OCI-LY7 (cell line): ENCODE measurements around the gene MBTPS1.

Experiments
- CTCF ChIP-seq: fragments of 200-600 bp; sonication (generic); conservative IDR thresholded peaks from 2 replicates; pipeline ENCODE4 v1.5.1; 2014; ENCODE audit warnings: mild to moderate bottlenecking, antibody characterized with exemption, low read length, moderate library complexity, mixed read lengths
- EZH2phosphoT487 ChIP-seq: fragments of 200-600 bp; sonication (generic); IDR thresholded peaks from 2 replicates; pipeline ENCODE4 v1.6.1; 2018; ENCODE audit warnings: low read depth, borderline replicate concordance, mild to moderate bottlenecking, mixed run types, antibody characterized with exemption, low read length, moderate library complexity, mixed read lengths

GRCh38 chr16:84159800-84160199, 43.1 kb upstream of the MBTPS1 start:
- TF ChIP-seq EZH2phosphoT487 (no peak), CTCF (no peak)
